ENCODE measurements around the gene TRIM2.

DNA sequence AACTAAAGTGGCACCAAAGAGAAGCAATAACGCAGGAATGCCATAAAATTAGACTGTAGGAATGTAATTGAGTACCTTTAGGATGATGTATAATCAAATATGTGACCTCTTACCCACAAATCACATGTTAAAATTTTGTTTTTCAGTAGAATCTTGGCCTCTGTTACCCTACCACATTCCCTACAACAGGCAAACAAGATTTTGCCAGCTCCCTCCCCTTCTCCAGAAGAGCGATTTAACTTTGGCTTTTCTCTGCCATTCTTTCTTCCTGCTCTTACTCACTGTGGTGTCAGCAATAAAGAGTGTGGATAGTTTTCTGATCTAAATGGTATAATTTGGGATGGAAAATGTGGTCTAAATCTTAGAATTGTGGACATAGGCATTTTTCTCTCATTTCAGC lies 57.2 kb downstream of the TRIM2 start:
- no peak for TF ChIP-seq POLR2AphosphoS5 (IDR thresholded peaks at IDR 0.05; ENCODE audit: low read depth)
- TF ChIP-seq, protein P1, sequence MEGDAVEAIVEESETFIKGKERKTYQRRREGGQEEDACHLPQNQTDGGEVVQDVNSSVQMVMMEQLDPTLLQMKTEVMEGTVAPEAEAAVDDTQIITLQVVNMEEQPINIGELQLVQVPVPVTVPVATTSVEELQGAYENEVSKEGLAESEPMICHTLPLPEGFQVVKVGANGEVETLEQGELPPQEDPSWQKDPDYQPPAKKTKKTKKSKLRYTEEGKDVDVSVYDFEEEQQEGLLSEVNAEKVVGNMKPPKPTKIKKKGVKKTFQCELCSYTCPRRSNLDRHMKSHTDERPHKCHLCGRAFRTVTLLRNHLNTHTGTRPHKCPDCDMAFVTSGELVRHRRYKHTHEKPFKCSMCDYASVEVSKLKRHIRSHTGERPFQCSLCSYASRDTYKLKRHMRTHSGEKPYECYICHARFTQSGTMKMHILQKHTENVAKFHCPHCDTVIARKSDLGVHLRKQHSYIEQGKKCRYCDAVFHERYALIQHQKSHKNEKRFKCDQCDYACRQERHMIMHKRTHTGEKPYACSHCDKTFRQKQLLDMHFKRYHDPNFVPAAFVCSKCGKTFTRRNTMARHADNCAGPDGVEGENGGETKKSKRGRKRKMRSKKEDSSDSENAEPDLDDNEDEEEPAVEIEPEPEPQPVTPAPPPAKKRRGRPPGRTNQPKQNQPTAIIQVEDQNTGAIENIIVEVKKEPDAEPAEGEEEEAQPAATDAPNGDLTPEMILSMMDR (IDR thresholded peaks at IDR 0.05; ENCODE audit: insufficient read depth, low read length) = no peak
- TF ChIP-seq GABPA (IDR thresholded peaks at IDR 0.05; ENCODE audit: low read depth) = no peak
- TF ChIP-seq, protein P2, sequence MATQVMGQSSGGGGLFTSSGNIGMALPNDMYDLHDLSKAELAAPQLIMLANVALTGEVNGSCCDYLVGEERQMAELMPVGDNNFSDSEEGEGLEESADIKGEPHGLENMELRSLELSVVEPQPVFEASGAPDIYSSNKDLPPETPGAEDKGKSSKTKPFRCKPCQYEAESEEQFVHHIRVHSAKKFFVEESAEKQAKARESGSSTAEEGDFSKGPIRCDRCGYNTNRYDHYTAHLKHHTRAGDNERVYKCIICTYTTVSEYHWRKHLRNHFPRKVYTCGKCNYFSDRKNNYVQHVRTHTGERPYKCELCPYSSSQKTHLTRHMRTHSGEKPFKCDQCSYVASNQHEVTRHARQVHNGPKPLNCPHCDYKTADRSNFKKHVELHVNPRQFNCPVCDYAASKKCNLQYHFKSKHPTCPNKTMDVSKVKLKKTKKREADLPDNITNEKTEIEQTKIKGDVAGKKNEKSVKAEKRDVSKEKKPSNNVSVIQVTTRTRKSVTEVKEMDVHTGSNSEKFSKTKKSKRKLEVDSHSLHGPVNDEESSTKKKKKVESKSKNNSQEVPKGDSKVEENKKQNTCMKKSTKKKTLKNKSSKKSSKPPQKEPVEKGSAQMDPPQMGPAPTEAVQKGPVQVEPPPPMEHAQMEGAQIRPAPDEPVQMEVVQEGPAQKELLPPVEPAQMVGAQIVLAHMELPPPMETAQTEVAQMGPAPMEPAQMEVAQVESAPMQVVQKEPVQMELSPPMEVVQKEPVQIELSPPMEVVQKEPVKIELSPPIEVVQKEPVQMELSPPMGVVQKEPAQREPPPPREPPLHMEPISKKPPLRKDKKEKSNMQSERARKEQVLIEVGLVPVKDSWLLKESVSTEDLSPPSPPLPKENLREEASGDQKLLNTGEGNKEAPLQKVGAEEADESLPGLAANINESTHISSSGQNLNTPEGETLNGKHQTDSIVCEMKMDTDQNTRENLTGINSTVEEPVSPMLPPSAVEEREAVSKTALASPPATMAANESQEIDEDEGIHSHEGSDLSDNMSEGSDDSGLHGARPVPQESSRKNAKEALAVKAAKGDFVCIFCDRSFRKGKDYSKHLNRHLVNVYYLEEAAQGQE (IDR thresholded peaks at IDR 0.05; ENCODE audit: insufficient replicate concordance, low read depth) = no peak
- TF ChIP-seq SPI1 (IDR thresholded peaks at IDR 0.05; ENCODE audit: borderline replicate concordance, low read depth) = no peak

All from HL-60 (cell line).